ENCODE measurements around the gene KCNT2. TPM values are rescaled to one million over a fixed set of nuclear protein-coding genes. Genes with fewer than 3 reads are reported as not detected.

KCNT2 gene
- total and polyA plus RNA-seq, 2 of the 8 experiments (the other 6 are each of a cell fraction or from before 2014, with no cell fraction given), result 2.3 to 10.2 TPM

- CTCF ChIA-PET (ENCODE audit: partially characterized antibody), result interaction anchor here (0.7 kb wide), 1 partner anchor 258 kb away, joined by 3 read pairs; no protein-coding TSS in a partner anchor
- H3K4me2 ChIP-seq (ENCODE audit: insufficient read depth in 1 of 2, low read depth in 2 of 2, low read length in 2 of 2), result no peak overlapping the region
Measured at GRCh38 chr1:196403803-196404690, 204.2 kb downstream of the KCNT2 start.

More at GRCh38 chr1:196403803-196404690, 204.2 kb downstream of the KCNT2 start:
- Histone ChIP-seq H4K20me1 (replicated peaks in 1 of 2; ENCODE audit: control insufficient read depth in 1 of 2, insufficient read depth in 2 of 2, low read length in 2 of 2) (no peaks in the 10 kb centered on the region), H4K5ac (ENCODE audit: insufficient read length, low read depth, low read length) (no peak overlapping the region), H4K8ac (ENCODE audit: extremely low read depth, insufficient read depth, low read length) (no peak overlapping the region), H3K79me1 (ENCODE audit: low read depth, low read length) (no peaks in the 10 kb centered on the region), H2BK20ac (ENCODE audit: low read length) (no peak overlapping the region), H3K27ac (ENCODE audit: low read depth, low read length) (no peak overlapping the region), H2AFZ (ENCODE audit: low read length) (no peak overlapping the region), H3K4me3 (ENCODE audit: extremely low read depth in 1 of 4, insufficient read depth in 2 of 4, low read depth in 3 of 4, low read length in 4 of 4) (no peak overlapping the region), H2BK120ac (replicated peaks; ENCODE audit: low read depth, low read length) (no peak overlapping the region), H3K56ac (replicated peaks; ENCODE audit: insufficient read length, low read depth, low read length) (no peak overlapping the region), H3K23me2 (ENCODE audit: low read depth, low read length) (no peaks in the 10 kb centered on the region), H3K4me1 (replicated peaks in 1 of 4; ENCODE audit: control insufficient read depth in 3 of 4, insufficient read depth in 4 of 4, low read length in 3 of 4) (0 out of 7 replicates have a peak, but pooled peaks cover 0 to 2% (median 0%) of the 10 kb centered on the region in 4 experiments), H2BK15ac (ENCODE audit: low read length) (no peak overlapping the region), H3K9me3 (ENCODE audit: insufficient read depth in 2 of 2, low read depth in 1 of 2, low read length in 1 of 2) (no peaks in the 10 kb centered on the region), H3K36me3 (ENCODE audit: control insufficient read depth in 2 of 4, insufficient read depth in 4 of 4, low read length in 3 of 4) (no peaks in the 10 kb centered on the region), H3K4ac (replicated peaks; ENCODE audit: insufficient read length, low read depth, low read length) (no peak overlapping the region), H3K23ac (ENCODE audit: insufficient read length) (no peak overlapping the region), H3K9ac (replicated peaks in 1 of 4; ENCODE audit: extremely low read depth in 1 of 4, low read depth in 3 of 4, low read length in 3 of 4) (no peak overlapping the region), H3K14ac (ENCODE audit: insufficient read length) (no peak overlapping the region), H2BK12ac (ENCODE audit: low read depth, low read length) (no peak overlapping the region), H2BK5ac (ENCODE audit: low read depth, low read length) (no peak overlapping the region), H3K79me2 (ENCODE audit: control insufficient read depth in 1 of 2, insufficient read depth in 2 of 2, low read length in 2 of 2) (no peaks in the 10 kb centered on the region), H2AK5ac (ENCODE audit: low read depth, low read length) (no peak overlapping the region), H3K18ac (ENCODE audit: extremely low read depth, low read length) (no peak overlapping the region), H4K91ac (replicated peaks; ENCODE audit: insufficient read length, low read length) (no peak overlapping the region), H3K27me3 (replicated peaks in 1 of 4; ENCODE audit: control insufficient read depth in 3 of 4, extremely low read depth in 1 of 4, insufficient read depth in 3 of 4, low read length in 3 of 4) (no peaks in the 10 kb centered on the region)
- DNase-seq (ENCODE audit: low read depth in 1 of 2, low spot score in 2 of 2) (no peak), FAIRE-seq (no peak)
- TF ChIP-seq SIRT6 (IDR thresholded peaks at IDR 0.05; ENCODE audit: low read length) (no peak), YY1 (IDR thresholded peaks at IDR 0.05; ENCODE audit: low read depth, low read length) (no peak), TBP (IDR thresholded peaks at IDR 0.05; ENCODE audit: low read depth, low read length) (no peak), KDM4A (IDR thresholded peaks at IDR 0.05; ENCODE audit: low read depth, low read length, severe bottlenecking) (no peak), ASH2L (IDR thresholded peaks at IDR 0.05; ENCODE audit: low read length) (no peak), GTF2F1 (IDR thresholded peaks at IDR 0.05; ENCODE audit: borderline replicate concordance, low read depth, low read length) (no peak), CTBP2 (IDR thresholded peaks at IDR 0.05; ENCODE audit: borderline replicate concordance, insufficient read depth, insufficient read length, low read length) (no peak), CHD1 (IDR thresholded peaks at IDR 0.05; ENCODE audit: low read depth, low read length) (no peak)
- POLR2A ChIA-PET (ENCODE audit: partially characterized antibody), result interaction anchor here (0.8 kb wide), 1 partner anchor 10 kb away, joined by 3 read pairs; no protein-coding TSS in a partner anchor
- WGBS, 2 experiments (ENCODE audit: extremely low coverage in 1 of 2, insufficient coverage in 1 of 2, insufficient read length in 1 of 2, insufficient replicate concordance in 2 of 2, low coverage in 1 of 2, low lambda C conversion rate in 2 of 2, missing lambda C conversion rate in 1 of 2), result 94 to 100% methylated on average over 2 to 7 of the region's 7 CpGs

All from H1 (cell line).